ENCODE data around the gene LIMK2.
"Not testable (repeated sequence)": the region's sequence is repeated elsewhere in the genome, so short reads cannot be mapped to it uniquely, and the experiment has no call there.

The LIMK2 gene

DNA sequence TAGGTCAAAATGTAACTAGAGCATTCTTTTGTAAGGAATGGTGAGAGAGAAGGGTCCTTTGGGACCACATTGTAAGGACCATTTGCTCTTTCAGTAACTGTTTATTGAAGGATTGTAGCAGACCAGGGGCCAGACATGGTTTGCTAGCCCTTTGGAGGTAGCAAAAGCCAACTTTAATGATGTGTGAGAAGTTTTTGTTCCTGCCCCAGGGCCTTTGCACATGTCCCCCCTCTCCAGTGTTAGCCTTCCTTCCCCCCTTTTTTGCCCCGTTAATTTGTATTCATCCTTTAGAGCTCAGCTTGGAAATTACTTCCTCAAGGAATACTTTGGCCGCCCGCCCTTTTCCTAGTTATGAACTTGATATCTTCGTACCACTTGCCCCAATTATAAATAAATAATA is 9.0 kb downstream of the LIMK2 start:
- H3K27ac ChIP-seq = no peak overlapping the region
- TF ChIP-seq, protein P1, sequence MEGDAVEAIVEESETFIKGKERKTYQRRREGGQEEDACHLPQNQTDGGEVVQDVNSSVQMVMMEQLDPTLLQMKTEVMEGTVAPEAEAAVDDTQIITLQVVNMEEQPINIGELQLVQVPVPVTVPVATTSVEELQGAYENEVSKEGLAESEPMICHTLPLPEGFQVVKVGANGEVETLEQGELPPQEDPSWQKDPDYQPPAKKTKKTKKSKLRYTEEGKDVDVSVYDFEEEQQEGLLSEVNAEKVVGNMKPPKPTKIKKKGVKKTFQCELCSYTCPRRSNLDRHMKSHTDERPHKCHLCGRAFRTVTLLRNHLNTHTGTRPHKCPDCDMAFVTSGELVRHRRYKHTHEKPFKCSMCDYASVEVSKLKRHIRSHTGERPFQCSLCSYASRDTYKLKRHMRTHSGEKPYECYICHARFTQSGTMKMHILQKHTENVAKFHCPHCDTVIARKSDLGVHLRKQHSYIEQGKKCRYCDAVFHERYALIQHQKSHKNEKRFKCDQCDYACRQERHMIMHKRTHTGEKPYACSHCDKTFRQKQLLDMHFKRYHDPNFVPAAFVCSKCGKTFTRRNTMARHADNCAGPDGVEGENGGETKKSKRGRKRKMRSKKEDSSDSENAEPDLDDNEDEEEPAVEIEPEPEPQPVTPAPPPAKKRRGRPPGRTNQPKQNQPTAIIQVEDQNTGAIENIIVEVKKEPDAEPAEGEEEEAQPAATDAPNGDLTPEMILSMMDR (conservative IDR thresholded peaks at IDR 0.05) = no peak
- no peak for TF ChIP-seq ZFX (IDR thresholded peaks at IDR 0.05)

DNA sequence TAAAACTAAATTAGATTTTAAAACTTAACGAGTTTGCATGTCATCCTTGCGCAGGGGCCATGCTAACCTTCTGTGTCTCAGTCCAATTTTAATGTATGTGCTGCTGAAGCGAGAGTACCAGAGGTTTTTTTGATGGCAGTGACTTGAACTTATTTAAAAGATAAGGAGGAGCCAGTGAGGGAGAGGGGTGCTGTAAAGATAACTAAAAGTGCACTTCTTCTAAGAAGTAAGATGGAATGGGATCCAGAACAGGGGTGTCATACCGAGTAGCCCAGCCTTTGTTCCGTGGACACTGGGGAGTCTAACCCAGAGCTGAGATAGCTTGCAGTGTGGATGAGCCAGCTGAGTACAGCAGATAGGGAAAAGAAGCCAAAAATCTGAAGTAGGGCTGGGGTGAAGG is 10.6 kb downstream of the LIMK2 start:
- TF ChIP-seq ZFX (IDR thresholded peaks at IDR 0.05) = no peak
- TF ChIP-seq, protein P1 (conservative IDR thresholded peaks at IDR 0.05) = no peak

DNA sequence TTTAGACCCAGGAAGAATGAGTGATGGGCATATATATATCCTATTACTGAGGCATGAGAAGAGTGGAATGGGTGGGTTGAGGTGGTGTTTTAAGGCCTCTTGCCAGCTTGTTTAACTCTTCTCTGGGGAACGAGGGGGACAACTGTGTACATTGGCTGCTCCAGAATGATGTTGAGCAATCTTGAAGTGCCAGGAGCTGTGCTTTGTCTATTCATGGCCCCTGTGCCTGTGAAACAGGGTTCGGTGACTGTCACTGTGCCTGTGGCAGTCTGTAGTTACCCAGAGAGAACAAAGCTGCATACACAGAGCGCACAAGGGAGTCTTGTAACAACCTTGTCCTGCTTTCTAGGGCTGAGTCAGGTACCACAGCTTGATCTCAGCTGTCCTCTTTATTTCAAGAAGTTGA is 11.7 kb downstream of the LIMK2 start:
- TF ChIP-seq ZFX (IDR thresholded peaks at IDR 0.05) = no peak
- H3K27ac ChIP-seq = no peak overlapping the region

More for the DNA sequence above, 10.6 kb downstream of the LIMK2 start:
- H3K27ac ChIP-seq = no peak overlapping the region

DNA sequence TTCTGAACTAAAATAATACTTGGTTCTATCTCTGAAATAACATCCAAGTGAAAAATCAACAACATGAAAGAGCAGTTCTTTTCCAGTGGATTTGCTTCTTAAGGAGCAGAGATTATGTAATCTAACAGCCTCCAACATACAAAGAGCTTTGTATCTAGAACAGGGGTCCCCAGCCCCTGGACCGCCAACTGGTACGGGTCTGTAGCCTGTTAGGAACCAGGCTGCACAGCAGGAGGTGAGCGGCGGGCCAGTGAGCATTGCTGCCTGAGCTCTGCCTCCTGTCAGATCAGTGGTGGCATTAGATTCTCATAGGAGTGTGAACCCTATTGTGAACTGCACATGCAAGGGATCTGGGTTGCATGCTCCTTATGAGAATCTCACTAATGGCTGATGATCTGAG is 12.6 kb downstream of the LIMK2 start:
- not testable (repeated sequence) for H3K27ac ChIP-seq

DNA sequence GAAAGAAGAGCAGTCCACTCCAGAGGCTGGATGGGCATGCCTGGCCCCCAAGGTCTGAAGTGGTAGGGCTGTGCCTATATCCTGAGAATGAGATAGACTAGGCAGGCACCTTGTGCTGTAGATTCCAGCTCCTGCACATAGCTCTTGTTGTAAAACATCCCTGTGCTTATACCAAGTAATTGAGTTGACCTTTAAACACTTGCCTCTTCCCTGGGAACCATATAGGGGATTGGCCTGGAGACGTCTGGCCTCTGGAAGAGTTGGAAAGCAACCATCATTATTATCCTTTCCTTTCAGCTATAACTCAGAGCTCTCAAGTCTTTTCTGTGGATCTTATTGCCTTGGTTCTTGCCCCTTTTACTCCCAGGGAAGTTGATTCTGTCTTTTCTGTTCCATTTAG is 15.1 kb downstream of the LIMK2 start:
- TF ChIP-seq, protein P1 (conservative IDR thresholded peaks at IDR 0.05) = no peak
- no peak for TF ChIP-seq ZFX (IDR thresholded peaks at IDR 0.05)
- H3K27ac ChIP-seq = no peak overlapping the region

DNA sequence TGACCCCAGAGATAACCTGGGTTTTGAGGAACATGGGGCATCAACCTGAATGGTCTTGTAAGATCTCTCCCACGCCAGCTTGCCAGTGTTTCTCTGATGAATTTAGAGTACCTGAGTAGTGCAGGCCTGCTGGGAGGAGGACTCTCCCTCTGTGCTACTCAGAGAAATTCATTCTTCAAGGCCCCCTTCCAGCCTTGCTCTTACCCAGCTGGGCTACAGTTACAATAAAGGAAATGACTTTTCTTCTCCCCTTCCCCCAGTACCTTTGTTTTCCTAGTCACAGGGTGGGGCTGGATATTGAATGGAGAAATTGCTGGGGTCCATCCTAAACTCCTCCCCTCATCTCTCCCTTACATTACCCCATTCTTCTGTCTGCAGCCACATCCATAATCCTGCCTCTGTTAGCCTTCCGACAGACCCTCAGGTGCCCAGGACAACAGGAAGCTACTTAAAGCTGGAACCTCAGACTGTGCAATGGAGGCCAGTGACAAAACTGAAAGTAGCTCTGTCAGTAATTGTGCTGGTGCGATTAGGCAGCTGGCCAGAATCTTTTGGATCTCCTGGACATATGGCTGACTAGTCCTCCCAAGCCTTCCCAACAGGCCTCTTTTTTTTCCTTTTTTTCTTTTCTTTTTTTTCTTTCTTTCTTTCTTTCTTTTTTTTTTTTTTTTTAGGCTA is 17.4 kb downstream of the LIMK2 start:
- no peak overlapping the region for H3K27ac ChIP-seq
- TF ChIP-seq ZFX (IDR thresholded peaks at IDR 0.05) = no peak
- TF ChIP-seq, protein P1 (conservative IDR thresholded peaks at IDR 0.05) = no peak

DNA sequence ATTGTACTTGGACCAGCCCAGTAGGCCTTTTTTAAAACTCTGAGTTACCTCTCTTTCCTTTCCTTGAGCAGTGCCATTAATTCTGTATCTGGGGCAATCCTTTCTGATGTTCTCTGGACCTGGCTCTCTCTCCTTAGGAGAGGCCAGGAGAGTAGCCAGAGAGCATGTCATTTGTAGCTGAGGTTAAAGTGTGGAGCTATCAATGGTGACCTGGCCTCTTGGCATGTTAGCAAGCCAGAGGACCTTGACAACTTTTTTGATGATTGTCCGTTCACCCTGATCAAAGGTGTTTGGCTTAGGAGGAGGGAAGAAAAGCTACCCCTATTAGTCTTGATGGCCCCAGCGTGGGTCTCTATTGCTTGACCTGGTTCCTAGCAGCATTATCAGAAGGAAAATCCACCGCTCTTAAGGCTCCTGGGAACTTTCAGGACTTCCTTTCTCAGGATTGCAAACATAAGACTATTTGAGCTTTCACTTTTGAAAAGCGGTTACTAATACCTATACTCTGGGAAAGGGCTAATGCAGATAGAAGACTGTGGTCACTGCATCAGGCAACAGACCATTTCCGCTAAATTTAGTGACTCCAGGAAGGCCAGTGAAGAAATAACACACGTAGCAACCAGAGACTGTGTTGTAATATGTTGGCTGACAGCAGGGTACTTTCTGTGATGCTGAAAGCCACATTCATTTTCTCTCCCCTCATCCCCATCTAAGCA is 18.2 kb downstream of the LIMK2 start:
- no peak overlapping the region for H3K27ac ChIP-seq
- no peak for TF ChIP-seq ZFX (IDR thresholded peaks at IDR 0.05)
- TF ChIP-seq, protein P1 (conservative IDR thresholded peaks at IDR 0.05) = no peak

DNA sequence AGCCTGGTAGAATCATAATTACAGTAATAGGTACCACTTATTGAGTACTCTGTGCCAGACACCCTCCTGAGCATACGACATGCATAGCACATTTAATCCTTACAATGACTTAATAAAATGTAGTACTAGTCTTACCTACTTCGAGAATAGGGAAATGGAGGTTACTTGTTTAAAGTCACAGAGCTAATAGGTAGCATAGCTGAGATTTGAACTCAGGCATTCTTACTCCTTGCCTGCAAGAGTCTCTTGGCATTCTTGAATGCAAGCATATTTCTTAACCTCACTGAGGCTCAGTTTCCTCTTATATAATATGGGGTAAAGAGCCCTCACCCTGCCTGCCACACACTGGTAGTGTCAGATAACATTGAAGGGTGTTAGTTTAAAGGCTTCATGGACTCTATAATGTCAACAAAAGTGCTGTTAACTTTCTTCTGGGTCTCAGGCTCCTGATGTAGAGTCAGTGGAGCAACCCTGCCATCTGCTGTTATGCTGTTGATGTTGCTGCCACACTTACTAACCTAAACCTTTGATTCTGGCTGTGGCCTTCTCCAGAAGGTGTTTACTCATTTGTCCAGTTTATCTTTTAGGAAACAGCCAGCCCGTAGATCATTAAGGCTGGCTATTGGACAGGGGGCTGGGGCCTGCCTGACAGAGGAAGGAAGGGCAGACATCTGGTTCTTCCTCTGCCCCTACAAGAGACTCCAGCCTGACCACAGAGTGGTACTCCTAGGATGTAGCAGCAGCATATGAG is 18.9 kb downstream of the LIMK2 start:
- no peak overlapping the region for H3K27ac ChIP-seq

More for the DNA sequence above, 18.9 kb downstream of the LIMK2 start:
- no peak for TF ChIP-seq ZFX (IDR thresholded peaks at IDR 0.05)
- TF ChIP-seq, protein P1 (conservative IDR thresholded peaks at IDR 0.05) = peak; percentile 78

Data from C4-2B (cell line).